H9 (cell line): ENCODE results near the gene KDM4C. TPM values are rescaled to one million over a fixed set of nuclear protein-coding genes. Genes with fewer than 3 reads are reported as not detected.

ENCODE experiments used
- DNase-seq: peaks from one replicate; pipeline ENCODE4 v3.0.0-alpha.2; 2017
- H2AFZ ChIP-seq: one replicate; pipeline ENCODE4 v1.6.1; 2013; ENCODE audit warnings: mild to moderate bottlenecking, low read length, control low read depth, moderate library complexity
- H2AK5ac ChIP-seq: 2 replicates; pipeline ENCODE4 v1.6.1; 2013; ENCODE audit warnings: low read length, control low read depth, mixed read lengths; ENCODE audit not compliant: insufficient read length
- H2BK120ac ChIP-seq: one replicate; pipeline ENCODE4 v1.6.1; 2013; ENCODE audit warnings: low read depth, mild to moderate bottlenecking, low read length, control low read depth, inconsistent platforms; ENCODE audit not compliant: poor library complexity, severe bottlenecking
- H2BK12ac ChIP-seq: 2 replicates; pipeline ENCODE4 v1.6.1; 2013; ENCODE audit warnings: low read length, control low read depth, mixed read lengths, low read depth; ENCODE audit not compliant: insufficient read length
- H2BK15ac ChIP-seq: 2 replicates; pipeline ENCODE4 v1.6.1; 2013; ENCODE audit warnings: low read depth, low read length, control low read depth
- H2BK20ac ChIP-seq: one replicate; pipeline ENCODE4 v1.6.1; 2013; ENCODE audit warnings: low read depth, mild to moderate bottlenecking, low read length, control low read depth, inconsistent platforms; ENCODE audit not compliant: poor library complexity, severe bottlenecking
- H2BK5ac ChIP-seq: 2 replicates; pipeline ENCODE4 v1.6.1; 2013; ENCODE audit warnings: low read length, control low read depth, mixed read lengths; ENCODE audit not compliant: insufficient read length
- H3K14ac ChIP-seq: 2 replicates; pipeline ENCODE4 v1.6.1; 2013; ENCODE audit warnings: low read length, control low read depth; ENCODE audit not compliant: insufficient read depth
- H3K18ac ChIP-seq: 2 replicates; pipeline ENCODE4 v1.6.1; 2013; ENCODE audit warnings: low read depth, mild to moderate bottlenecking, mixed read lengths, low read length, control low read depth; ENCODE audit not compliant: insufficient read length
- H3K23ac ChIP-seq: 2 replicates; pipeline ENCODE4 v1.6.1; 2013; ENCODE audit warnings: low read length, control low read depth, mixed read lengths, low read depth; ENCODE audit not compliant: insufficient read length
- H3K23me2 ChIP-seq: 2 replicates; pipeline ENCODE4 v1.6.1; 2013; ENCODE audit warnings: low read depth, mild to moderate bottlenecking, mixed read lengths, low read length, control low read depth; ENCODE audit not compliant: insufficient read length, poor library complexity, severe bottlenecking
- H3K27ac ChIP-seq: 2 replicates; pipeline ENCODE4 v1.5.1; 2013; ENCODE audit warnings: low read length, control low read depth, mixed read lengths, low read depth; ENCODE audit not compliant: insufficient read length
- H3K27me3 ChIP-seq: 2 replicates; pipeline ENCODE4 v1.6.1; 2013; ENCODE audit warnings: low read length, control low read depth, inconsistent platforms; ENCODE audit not compliant: insufficient read depth
- H3K4ac ChIP-seq: 2 replicates; pipeline ENCODE4 v1.6.1; 2013; ENCODE audit warnings: low read depth, mild to moderate bottlenecking, control low read depth, inconsistent platforms, low read length, moderate library complexity
- H3K4me1 ChIP-seq: 2 replicates; pipeline ENCODE4 v1.6.1; 2013; ENCODE audit warnings: low read length, control low read depth, inconsistent platforms; ENCODE audit not compliant: insufficient read depth
- H3K4me2 ChIP-seq: 2 replicates; pipeline ENCODE4 v1.6.1; 2013; ENCODE audit warnings: low read length, control low read depth, mixed read lengths; ENCODE audit not compliant: insufficient read length, insufficient read depth
- H3K56ac ChIP-seq: 2 replicates; pipeline ENCODE4 v1.6.1; 2013; ENCODE audit warnings: low read depth, mild to moderate bottlenecking, mixed read lengths, low read length, control low read depth; ENCODE audit not compliant: insufficient read length
- H3K79me1 ChIP-seq: 2 replicates; pipeline ENCODE4 v1.6.1; 2013; ENCODE audit warnings: low read depth, mild to moderate bottlenecking, moderate library complexity, low read length, control low read depth, inconsistent platforms; ENCODE audit not compliant: insufficient read depth, poor library complexity, severe bottlenecking
- H3K79me2 ChIP-seq: 2 replicates; pipeline ENCODE4 v1.6.1; 2013; ENCODE audit warnings: low read length, control low read depth, inconsistent platforms; ENCODE audit not compliant: insufficient read depth
- H3K9ac ChIP-seq: 2 replicates; pipeline ENCODE4 v1.6.1; 2013; ENCODE audit warnings: low read length, control low read depth, mixed read lengths; ENCODE audit not compliant: insufficient read length; ENCODE audit errors: extremely low read depth
- H3K9me3 ChIP-seq: one replicate; pipeline ENCODE4 v1.6.1; 2013; ENCODE audit warnings: low read depth, low read length, inconsistent platforms; ENCODE audit not compliant: control insufficient read depth
- H3T11ph ChIP-seq: one replicate; pipeline ENCODE4 v1.6.1; 2013; ENCODE audit warnings: mild to moderate bottlenecking, low read length, control low read depth, inconsistent platforms
- H4K20me1 ChIP-seq: one replicate; pipeline ENCODE4 v1.6.1; 2013; ENCODE audit not compliant: control insufficient read depth, insufficient read length, insufficient read depth
- H4K5ac ChIP-seq: 2 replicates; pipeline ENCODE4 v1.6.1; 2013; ENCODE audit warnings: low read depth, mild to moderate bottlenecking, mixed read lengths, low read length, control low read depth; ENCODE audit not compliant: insufficient read length
- H4K8ac ChIP-seq: replicated peaks from 2 replicates; pipeline ENCODE4 v1.6.1; 2013; ENCODE audit warnings: low read length, control low read depth, mixed read lengths, low read depth; ENCODE audit not compliant: insufficient read length
- H4K91ac ChIP-seq: 2 replicates; pipeline ENCODE4 v1.6.1; 2013; ENCODE audit warnings: low read depth, mild to moderate bottlenecking, moderate library complexity, mixed read lengths, low read length, control low read depth; ENCODE audit not compliant: insufficient read length
- H3K27ac Mint-ChIP-seq, 3 experiments: 2 replicates in 2 of 3; 3 replicates in 1 of 3; pipeline ENCODE4 v1.8.0; 2020 to 2021; ENCODE audit warnings: mixed read lengths in 3 of 3, mild to moderate bottlenecking in 1 of 3, moderate library complexity in 1 of 3
- H3K27me3 Mint-ChIP-seq: 2 replicates; pipeline ENCODE4 v1.8.0; 2021; ENCODE audit warnings: low read depth, mild to moderate bottlenecking, moderate library complexity, mixed read lengths
- H3K36me3 Mint-ChIP-seq, 3 experiments: 2 replicates in 2 of 3; 3 replicates in 1 of 3; pipeline ENCODE4 v1.8.0; 2020 to 2021; ENCODE audit warnings: low read depth in 3 of 3, mixed read lengths in 3 of 3; ENCODE audit not compliant: insufficient read depth in 1 of 3
- H3K4me1 Mint-ChIP-seq, 2 experiments: 2 replicates each; pipeline ENCODE4 v1.8.0; 2020; ENCODE audit warnings: mixed read lengths in 2 of 2
- H3K4me3 Mint-ChIP-seq, 2 experiments: 2 replicates in 1 of 2; 3 replicates in 1 of 2; pipeline ENCODE4 v1.8.0; 2020 to 2021; ENCODE audit warnings: mild to moderate bottlenecking in 2 of 2, mixed read lengths in 2 of 2, moderate library complexity in 1 of 2
- H3K9me3 Mint-ChIP-seq, 2 experiments: 2 replicates in 1 of 2; 3 replicates in 1 of 2; pipeline ENCODE4 v1.8.0; 2020; ENCODE audit warnings: mild to moderate bottlenecking in 2 of 2, mixed read lengths in 2 of 2, moderate library complexity in 1 of 2
- CTCF ChIP-seq: fragments of 200-600 bp; sonication (generic); conservative IDR thresholded peaks from 3 replicates; pipeline ENCODE4 v1.8.0; 2021; ENCODE audit warnings: antibody characterized with exemption, mild to moderate bottlenecking
- WGBS: extraction: QIAGEN DNeasy Blood & Tissue Kit; methylation state at CpG from one replicate; pipeline ENCODE4 v1.1.7; 2013; ENCODE audit warnings: missing lambda C conversion rate, low lambda C conversion rate, mixed read lengths; ENCODE audit not compliant: insufficient read length; ENCODE audit errors: extremely low coverage; 5-methylcytosine and 5-hydroxymethylcytosine counted together
- total RNA-seq: library from RNA; stranded (reverse); gene quantifications from 2 replicates; pipeline ENCODE4 v1.2.1, GENCODE V29; 2021

The KDM4C gene
- total RNA-seq, 1 experiment from 2014 or later, result 24.0 TPM

DNA sequence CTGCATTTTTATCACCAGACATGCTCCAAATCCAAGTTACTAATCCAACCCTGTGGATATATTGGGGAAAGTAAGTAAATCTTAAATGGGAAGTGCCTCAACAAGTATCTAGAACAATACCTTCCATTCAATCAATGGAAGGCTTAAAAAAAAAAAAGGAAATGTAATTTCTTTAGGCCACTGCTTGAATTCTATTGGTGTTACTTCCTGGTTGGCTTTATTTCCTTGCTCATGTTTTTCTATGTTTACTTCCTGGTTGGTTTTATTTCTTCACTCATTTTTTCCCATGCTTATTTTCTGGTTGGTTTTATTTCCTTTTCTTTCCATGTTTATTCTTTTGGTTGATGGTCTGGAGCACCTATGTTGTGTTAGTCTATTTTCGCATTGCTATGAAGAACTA is 363.9 kb downstream of the KDM4C start:
- no peak for TF ChIP-seq CTCF
- H3K14ac ChIP-seq, result no peak overlapping the region
- no peaks in the 10 kb centered on the region for H4K20me1 ChIP-seq
- no peak overlapping the region for H2BK20ac ChIP-seq
- no peaks in the 10 kb centered on the region; the same call in 1 of the 2 replicates for H3K4me1 ChIP-seq
- no peak overlapping the region for H4K5ac ChIP-seq
- H3K27me3 ChIP-seq, result no peaks in the 10 kb centered on the region
- H3K23ac ChIP-seq, result no peak overlapping the region
- no peak overlapping the region for H3K9ac ChIP-seq
- H3K27ac Mint-ChIP-seq, result no peak overlapping the region
- WGBS, result no CpG with 5 or more reads among the region's 1 CpG
- no peaks in the 10 kb centered on the region for H3K9me3 Mint-ChIP-seq
- H3K4me3 Mint-ChIP-seq, result no peak overlapping the region
- H3K9me3 ChIP-seq, result no peaks in the 10 kb centered on the region
- H2BK12ac ChIP-seq, result no peak overlapping the region
- no peaks in the 10 kb centered on the region for H3K23me2 ChIP-seq
- H3K27ac ChIP-seq, result no peak overlapping the region
- no peak overlapping the region for H3K18ac ChIP-seq
- no peak overlapping the region for H3T11ph ChIP-seq
- H3K4me2 ChIP-seq, result no peak overlapping the region
- no peaks in the 10 kb centered on the region for H3K79me2 ChIP-seq
- H4K91ac ChIP-seq, result no peak overlapping the region
- H3K4me1 Mint-ChIP-seq, result peaks cover 11% of the 10 kb centered on the region in 2 experiments
- DNase-seq, result no peak
- no peak overlapping the region for H3K4ac ChIP-seq
- no peaks in the 10 kb centered on the region for H3K27me3 Mint-ChIP-seq
- H2AK5ac ChIP-seq, result no peak overlapping the region
- H3K79me1 ChIP-seq, result no peaks in the 10 kb centered on the region
- H2BK5ac ChIP-seq, result no peak overlapping the region
- no peak overlapping the region for H2BK120ac ChIP-seq
- H2AFZ ChIP-seq, result no peak overlapping the region
- H4K8ac ChIP-seq, result no peak overlapping the region
- no peak overlapping the region for H2BK15ac ChIP-seq
- H3K56ac ChIP-seq, result no peak overlapping the region
- no peaks in the 10 kb centered on the region; a peak in 1 of 7 replicates for H3K36me3 Mint-ChIP-seq
